ENCODE measurements around the gene STX2.
"Not testable (repeated sequence)": the region's sequence is repeated elsewhere in the genome, so short reads cannot be mapped to it uniquely, and the experiment has no call there.

Gene STX2

DNA sequence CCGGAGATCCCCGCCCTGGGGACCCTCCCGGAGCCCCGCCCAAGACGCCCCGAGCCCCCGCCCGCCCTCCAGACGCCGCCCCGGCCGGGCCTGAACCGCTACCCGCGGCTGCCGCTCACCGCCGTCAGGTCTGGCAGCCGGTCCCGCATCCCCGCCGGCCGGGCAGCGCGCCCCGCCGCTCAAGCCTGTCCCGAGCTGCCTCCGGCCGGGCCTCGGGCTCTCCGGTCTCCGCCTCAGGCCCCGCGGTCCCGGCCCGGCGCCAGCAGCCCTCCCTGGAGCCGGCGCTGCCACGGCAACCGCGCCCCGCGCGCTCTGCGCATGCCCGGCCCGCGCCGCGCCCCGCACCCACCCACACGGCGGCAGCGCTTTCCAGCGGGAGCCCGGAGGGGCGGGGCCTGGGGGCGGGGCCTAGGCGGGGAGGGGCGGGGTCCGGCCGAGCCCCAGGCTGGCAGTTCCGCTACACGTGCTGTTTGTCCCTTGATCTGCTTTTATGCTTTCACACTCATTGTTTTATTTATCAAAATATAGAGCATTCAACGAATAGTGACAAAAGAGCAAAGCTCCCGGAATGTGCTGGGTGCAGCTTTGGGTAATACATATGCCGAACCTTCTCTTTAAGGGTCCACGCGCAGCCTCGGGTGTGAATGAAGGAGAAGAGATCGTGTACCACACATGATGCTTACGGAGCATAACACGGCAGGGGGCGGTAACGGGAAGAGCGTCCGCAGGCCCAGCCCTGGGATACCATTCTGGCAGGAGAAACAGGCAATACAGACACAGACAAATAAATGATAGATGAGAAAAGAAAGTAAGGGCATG, at the start of gene STX2:
Gene STX2, minus strand, starts transcription at position 300 of the 819 bp plus-strand sequence. Its CDS starts 151 bp downstream, at position 149.
- peak; percentile 90 for DNase-seq (ENCODE audit: low spot score)

DNA sequence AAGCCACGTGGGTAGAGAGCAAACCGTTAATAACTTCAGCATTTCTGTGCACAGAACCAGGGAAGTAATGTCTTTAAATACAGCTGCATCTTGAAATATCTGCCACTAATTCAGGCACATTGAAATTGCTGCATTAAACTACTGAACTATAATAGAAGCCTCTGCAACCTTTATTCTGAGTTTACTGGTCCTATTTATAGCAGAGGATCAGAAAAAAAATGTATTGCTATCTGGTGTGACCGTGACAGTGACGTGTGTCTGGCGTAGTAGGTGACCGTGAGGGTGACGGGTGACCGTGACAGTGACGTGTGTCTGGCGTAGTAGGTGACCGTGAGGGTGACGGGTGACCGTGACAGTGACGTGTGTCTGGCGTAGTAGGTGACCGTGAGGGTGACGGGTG, 48.1 kb upstream of the STX2 start:
- DNase-seq (ENCODE audit: low spot score), result not testable (repeated sequence)

DNA sequence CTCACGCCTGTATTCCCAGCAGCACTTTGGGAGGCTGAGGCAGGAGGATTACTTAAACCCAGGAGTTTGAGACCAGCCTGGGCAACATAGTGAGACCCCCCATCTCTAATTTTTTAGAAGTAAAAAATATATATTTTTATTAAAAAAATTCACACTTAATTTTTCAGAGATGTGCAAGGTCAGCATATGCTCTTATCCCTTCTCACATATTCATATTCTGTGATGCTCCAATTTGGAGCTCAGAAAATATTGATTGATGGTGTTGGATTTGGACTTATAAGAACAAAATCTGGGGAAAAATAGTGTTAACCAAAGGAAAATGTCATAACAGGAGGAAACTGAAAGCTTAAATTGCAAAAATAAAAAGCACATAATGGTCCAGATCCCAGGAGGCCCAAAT, 42.5 kb upstream of the STX2 start:
- DNase-seq (ENCODE audit: low spot score), result no peak

DNA sequence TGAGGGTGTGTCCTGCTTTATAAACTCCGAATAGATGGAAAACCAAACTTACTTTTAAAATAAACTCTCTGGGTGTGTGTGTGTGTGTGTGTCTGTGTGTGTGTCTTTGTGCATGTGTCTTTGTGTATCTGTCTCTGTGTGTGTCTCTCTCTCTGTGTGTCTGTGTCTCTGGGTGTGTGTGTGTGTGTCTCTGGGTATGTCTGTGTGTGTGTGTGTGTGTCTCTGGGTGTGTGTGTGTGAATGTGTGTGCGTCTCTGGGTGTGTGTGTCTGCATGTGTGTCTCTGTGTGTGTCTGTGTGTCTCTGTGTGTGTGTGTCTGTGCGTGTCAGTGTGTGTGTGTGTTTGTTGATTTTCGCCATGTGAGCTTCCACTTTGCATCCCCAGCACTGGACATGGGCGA, 42.0 kb upstream of the STX2 start:
- no peak for DNase-seq (ENCODE audit: low spot score)

DNA sequence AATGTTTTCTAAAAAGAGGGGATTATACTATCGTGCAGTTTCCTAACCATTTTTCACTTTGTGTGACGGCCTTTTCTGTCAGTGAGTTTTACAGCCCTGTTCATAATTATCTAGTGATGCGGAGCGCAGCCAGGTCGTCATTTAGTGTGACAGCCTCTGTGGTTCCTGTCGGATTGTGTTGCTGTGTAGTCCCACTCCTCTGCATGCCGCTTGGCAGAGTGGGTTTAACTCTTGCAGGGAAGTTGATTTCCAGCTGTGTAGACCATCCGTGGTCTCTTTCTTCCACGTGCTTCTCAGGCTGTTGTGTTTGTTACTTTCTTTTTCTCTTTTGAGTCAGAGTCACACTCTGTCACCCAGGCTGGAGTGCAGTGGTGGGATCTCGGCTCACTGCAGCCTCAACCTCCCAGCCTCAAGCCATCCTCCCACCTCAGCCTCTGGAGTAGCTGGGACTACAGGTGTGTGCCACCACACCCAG, 41.4 kb upstream of the STX2 start:
- no peak for DNase-seq (ENCODE audit: low spot score)

DNA sequence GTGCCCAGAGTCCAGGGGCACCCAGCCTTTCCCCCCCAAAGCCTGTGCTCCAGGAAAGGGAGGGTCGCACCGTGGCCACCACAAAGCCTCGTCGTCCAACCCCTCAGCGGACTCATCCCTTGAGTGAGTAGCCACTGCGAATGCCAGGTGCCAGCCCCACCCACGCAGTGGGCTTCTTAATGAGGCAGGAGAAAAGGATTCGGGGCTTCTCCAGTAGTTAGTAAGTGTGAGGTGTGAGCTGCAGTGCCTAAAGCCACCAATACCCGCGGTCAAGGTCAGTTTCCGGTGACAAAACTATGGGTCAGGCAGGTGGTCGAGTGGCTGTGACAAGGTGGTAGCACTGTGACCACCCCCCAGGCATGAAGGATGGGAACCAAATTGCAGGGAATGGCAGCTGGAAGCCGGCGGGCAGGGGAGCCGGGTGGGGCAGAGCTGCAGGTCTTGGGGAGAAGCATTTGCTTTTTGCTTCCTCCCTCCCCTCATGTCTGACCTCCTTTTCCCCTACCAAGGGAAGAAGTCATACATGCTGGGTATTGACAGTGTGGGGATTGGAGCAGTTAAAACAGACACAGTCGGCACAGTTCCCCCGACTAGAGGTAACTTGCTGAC, 40.8 kb upstream of the STX2 start:
- no peak for DNase-seq (ENCODE audit: low spot score)

DNA sequence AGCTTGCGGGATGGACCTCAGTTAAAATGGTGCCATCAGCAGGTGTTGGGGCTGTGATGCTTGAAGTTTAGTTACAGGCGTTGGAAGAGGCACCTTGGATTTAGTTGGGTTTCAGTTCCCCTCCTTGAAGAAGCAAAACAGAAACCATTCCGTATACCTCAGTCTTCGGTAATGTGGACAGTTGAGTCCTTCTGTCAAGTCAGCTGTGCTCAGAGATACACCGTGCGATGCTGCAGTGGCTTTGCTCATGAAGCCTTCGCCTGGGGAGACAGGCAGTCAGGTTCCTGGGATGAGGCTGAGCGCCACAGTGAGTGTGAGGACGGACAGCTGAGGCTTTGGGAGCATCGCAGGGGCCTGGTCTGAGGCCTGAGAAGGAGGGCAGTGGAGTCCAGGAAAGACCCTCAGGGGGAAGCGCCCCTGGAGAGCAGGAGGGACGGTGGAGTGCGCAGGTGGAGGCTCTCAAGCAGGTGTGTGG, 40.2 kb upstream of the STX2 start:
- DNase-seq (ENCODE audit: low spot score), result no peak

DNA sequence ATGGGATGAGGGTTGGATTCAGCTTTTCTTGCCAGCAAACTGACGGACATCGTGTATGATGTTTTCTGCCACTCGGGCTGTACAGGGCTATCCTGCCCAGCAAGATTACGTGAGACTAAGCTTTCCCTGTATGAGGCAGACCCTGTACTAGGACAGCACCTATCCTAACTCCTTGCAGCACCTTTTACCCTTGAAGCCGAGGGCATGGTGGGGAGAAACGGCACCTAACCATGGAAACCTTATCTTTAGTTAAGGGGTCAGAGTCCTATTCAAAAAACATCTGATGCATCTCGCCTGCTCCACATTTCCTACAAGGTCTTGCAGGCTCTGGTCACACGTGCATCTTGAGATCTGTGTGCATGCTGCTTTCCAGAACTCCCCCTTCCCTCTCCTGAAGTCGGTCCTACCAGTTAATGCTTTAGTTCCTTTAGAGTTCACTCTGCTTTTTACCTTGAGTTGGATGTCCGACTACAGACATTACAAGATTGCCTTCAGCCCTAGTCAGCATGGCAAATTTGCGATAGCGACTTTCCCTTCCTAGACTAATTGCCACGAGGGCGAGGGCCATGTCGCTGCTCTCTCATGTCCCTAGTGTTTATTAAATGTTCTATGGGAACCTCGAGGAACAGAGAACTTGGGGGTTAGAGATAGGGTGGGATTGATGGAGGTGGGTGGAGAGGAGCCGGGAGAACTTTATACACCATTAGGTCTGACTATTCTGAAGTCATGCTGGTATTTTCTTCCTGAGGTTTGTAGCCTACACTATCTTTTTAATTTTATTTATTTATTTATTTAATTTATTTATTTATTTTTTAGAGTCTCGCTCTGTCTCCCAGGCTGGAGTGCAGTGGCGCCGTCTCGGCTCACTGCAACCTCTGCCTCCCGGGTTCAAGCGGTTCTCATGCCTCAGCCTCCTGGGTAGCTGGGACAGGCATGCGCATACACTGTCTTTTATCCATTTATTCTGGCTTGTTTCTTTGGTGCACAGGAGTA, 39.4 kb upstream of the STX2 start:
- DNase-seq (ENCODE audit: low spot score), result no peak

DNA sequence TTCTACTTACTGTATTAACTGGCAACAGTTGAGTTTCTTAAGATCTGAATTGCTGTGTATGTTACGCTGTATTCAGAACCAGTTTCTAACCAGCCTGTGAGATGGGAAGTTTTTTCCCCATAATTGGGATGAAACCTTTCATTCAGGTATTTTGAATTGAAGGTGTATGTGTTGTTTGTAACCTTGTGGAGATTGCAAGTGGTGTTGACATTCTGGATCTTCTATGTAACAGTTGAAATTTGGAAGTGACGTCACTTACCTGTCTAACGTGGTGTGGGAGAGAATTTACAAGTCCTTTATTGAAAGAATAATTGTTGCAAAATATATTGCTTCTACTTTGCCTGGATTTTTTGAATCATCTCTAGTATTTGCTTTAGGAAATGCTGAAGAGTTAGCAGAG, 38.3 kb upstream of the STX2 start:
- DNase-seq (ENCODE audit: low spot score), result no peak

DNA sequence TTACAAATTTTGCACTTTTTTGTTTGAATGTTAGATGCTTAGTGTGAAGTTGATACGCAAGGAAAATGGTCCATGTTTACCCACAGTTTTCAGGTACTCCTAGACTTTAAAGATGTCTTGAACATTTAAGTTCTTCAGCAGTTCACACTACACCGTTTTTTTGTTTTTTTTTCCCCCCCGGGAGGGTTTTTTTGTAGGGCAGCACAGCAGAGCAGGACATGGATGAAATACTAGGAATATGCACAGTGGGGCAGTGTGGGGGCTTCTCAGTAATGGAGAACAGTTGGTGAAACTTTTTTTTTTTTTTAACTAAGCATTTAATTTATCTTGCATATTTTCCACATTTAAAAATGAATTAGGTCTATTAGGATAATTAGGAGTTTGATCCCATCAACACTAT, 37.7 kb upstream of the STX2 start:
- no peak for DNase-seq (ENCODE audit: low spot score)

DNA sequence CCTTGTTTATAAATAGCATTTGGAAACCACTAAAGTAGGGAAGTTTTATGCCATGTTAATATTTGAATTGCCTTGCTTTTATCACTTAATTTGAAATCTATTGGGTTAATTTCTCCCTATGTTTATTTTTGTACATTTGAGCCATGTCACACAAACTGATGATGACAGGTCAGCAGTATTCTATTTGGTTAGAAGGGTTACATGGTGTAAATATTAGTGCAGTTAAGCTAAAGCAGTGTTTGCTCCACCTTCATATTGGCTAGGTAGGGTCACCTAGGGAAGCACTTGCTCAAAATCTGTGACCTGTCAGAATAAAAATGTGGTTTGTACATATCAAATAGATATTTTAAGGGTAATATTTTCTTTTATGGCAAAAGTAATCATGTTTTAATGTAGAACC, 37.2 kb upstream of the STX2 start:
- no peak for DNase-seq (ENCODE audit: low spot score)

DNA sequence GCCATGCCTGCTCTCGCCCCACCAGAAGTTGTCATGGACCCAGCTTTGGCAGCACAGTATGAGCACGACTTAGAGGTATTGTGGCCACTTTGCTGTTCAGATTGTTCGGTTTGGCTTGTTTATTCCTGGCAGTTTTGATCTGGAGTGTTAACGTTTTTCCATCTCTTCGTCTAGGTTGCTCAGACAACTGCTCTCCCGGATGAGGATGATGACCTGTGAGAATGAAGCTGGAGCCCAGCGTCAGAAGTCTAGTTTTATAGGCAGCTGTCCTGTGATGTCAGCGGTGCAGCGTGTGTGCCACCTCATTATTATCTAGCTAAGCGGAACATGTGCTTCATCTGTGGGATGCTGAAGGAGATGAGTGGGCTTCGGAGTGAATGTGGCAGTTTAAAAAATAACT, 36.7 kb upstream of the STX2 start:
- DNase-seq (ENCODE audit: low spot score), result not testable (repeated sequence)

DNA sequence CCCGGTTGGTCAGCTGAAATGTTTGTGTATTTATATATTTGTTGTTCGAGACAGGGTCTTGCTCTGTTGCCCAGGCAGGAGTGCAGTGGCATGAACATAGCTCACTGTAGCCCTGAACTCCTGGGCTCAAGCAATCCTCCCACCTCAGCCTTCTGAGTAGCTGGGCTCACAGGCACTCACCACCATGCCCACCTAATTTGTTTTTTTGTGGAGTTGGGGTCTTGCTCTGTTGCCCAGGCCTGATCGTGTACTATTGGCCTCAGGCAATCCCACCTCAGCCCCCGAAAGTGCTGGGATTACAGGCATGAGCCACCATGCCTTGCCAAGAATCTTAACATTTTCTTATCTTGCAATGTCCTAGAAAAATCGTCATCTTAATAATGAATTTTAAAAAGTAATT, 36.1 kb upstream of the STX2 start:
- no peak for DNase-seq (ENCODE audit: low spot score)

DNA sequence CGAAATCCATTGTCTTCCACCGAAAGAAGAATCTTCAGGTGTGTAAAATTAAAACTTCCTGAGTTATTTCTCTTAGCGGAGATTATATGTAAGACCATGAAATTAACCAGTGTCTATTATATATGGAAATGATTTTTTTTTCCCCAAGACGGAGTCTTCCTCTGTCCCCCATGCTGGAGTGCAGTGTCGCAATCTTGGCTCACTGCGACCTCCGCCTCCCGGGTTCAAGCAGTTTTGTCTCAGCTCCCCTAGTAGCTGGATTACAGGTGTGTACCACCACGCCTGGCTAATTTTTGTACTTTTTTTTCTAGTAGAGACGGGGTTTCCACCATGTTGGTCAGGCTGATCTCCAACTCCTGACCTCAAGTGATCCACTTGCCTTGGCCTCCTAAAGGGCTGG, 35.6 kb upstream of the STX2 start:
- no peak for DNase-seq (ENCODE audit: low spot score)

DNA sequence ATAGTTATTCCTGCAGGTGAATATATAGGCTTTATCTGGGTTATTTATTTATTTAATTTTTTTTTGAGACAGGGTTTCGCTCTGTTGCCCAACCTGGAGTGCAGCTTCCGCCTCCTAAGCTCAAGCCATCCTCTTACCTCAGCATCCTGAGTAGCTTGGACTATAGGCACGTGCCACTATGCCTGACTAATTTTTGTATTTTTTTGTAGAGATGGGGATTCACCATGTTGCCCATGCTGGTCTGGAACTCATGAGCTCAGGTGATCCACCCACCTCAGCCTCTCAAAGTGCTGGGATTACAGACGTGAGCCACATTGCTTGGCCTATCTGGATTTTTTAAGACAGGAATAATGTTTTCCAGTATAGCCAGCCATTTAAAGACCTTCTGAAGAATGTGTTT, 34.8 kb upstream of the STX2 start:
- no peak for DNase-seq (ENCODE audit: low spot score)

DNA sequence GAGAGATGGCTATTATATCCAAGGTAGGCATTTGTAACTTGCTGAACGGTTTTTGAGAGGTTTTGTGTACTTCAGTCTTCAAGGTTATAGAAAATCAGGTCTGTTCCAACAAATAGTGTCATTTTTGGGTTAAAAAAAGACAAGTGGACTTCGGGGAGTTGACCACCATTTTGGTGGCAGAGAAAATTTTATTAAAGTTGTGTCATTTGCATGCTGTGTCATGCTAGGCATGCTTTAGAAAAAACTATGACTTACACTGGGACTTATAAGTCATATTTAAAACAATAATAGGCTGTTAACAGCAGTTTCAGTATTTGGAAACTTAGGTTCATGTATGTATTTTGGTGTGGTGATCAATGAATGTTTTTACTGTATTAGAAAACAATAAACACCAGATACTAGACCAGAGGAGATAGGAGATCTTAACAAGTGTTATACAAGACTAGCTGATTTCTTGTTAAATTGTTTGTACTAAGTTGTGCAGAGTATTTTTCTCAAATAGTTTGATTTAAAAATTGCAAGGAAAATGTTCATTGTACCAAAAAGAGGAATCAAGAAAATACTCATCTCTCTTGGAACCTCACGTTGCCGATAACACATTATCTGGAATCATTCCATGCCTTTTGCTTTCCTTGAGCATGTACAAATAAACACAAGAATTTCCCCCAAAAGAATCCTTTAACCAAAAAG, 34.2 kb upstream of the STX2 start:
- no peak for DNase-seq (ENCODE audit: low spot score)

DNA sequence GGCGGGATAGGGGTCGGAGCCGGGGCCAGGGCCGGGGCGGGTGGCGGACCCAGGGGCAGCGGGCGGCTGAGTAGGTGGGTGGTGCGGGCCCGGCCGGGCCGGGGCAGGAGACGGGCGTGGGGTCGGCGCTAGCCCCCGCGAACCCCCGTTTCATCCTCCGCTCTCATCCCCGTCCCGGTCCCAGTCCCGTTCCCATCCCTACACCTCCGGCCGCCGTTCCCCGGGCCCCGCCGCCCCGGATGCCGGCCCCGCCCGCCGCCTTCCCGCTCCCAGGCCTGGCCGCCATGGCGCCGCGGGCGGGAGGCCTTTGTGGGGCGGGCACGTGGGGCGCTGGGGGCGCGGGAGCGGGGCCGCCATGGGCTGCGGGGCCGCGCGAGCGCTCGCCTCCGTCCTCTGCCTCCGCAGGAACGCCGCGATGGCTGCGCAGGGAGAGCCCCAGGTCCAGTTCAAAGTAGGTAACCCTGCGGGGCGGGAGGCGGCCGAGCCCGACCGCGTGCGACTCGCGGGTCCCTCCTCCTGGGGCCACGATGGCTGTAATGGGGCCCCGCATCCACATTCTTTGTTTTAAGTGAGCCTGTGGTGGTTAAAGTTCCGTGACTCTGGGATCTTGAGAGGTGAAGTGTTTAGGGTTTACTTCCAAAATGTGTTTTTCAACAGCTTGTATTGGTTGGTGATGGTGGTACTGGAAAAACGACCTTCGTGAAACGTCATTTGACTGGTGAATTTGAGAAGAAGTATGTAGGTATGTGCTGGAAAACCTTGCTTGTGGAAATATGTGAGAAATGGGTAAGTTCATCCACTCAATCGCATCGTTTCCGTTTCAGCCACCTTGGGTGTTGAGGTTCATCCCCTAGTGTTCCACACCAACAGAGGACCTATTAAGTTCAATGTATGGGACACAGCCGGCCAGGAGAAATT, 33.4 kb upstream of the STX2 start:
- peak; percentile 30 for DNase-seq (ENCODE audit: low spot score)

DNA sequence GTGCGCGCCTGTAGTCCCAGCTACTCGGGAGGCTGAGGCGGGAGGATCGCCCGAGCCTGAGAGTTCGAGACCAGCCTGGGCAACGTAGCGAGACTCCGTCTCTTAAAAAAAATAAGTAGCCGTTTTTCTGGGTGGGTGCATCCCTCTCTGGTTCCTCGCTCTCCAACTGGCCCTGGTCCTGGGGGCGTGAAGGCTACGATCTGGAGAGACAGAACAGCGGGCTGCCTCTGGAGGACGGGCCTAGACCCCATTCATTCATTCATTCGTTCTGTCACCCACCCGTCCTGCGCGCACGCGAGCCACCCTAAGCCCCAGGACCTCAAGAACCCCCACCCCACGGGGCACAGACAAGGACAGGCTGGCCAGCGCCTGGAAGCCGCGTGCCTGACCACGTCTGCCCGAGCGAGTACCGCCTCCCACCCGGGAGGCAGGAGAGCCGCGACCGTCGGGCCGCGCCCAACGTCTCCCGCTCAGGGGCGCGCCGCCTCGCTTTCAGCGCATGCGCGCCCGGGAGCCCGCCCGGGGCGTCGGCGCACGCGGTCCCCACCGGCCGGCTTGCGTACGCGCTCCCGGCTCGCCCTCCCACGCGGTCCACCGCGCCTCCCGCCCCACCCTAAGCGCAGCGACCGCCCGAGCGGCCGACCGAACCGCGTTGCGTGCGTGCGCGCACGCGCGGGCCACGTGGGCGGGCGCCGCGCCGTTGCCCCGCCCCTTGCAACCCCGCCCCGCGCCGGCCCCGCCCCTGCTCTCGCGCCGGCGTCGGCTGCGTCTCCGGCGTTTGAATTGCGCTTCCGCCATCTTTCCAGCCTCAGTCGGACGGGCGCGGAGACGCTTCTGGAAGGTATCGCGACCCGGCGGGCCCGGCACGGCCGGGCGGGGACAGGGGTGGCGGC, 32.5 kb upstream of the STX2 start, which contains the start of gene RAN:
Gene RAN, plus strand, starts transcription at position 781 of the 893 bp plus-strand sequence. CDS start 528 bp downstream, outside the sequence.
- peak; percentile 93 for DNase-seq (ENCODE audit: low spot score)

Data from CD4-positive, alpha-beta T cell treated with Interleukin-15 for 4 hours (primary cell).